GM19324 (cell line): ENCODE measurements around the gene ZMYND10.

ENCODE experiments used
- ATAC-seq: cut with Tn5 transposase; IDR thresholded peaks from one replicate; pipeline ENCODE4 v1.9.1; 2021; ENCODE audit warnings: mild to moderate bottlenecking, moderate library complexity; ENCODE audit not compliant: unreplicated experiment, low FRiP score

ZMYND10 gene

DNA sequence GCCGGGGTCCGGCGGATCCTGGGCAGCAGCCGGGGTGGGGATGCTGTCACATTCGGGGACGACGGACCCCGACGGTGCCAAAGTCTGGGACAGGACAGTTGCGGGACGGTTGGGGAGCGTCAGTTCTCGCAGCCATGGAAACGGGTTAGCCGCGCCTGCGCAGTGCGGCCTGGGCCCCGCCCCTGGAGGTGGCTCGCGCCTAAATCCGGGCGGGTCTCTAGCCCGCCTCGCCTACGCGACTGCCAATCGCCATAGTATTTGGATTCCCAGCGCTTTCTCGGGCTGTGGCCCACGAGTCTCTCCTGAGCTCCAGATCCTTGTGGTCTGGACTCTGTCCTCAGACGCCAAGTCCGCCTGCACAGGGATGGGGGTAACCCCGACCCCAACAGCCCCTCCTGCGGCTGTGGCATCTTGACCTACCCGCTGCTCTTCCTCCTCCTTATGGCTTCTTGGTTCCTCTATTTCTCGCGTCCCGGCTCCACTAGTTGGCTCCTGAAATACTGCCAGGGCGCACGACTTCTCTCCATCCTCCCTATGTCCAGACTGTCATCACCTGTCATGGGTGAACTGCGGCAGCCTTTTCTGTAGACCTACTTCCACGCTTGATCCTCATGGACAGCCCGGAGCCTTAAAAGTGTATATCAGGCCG lies at the start of gene ZMYND10:
TSS of gene ZMYND10 (minus strand) at position 147 of the 649 bp plus-strand sequence. CDS start 153 bp downstream, outside the sequence.
- no peak for ATAC-seq

- no peak for ATAC-seq
Measured at GRCh38 chr3:50393061-50393460, 47.5 kb upstream of the ZMYND10 start.

DNA sequence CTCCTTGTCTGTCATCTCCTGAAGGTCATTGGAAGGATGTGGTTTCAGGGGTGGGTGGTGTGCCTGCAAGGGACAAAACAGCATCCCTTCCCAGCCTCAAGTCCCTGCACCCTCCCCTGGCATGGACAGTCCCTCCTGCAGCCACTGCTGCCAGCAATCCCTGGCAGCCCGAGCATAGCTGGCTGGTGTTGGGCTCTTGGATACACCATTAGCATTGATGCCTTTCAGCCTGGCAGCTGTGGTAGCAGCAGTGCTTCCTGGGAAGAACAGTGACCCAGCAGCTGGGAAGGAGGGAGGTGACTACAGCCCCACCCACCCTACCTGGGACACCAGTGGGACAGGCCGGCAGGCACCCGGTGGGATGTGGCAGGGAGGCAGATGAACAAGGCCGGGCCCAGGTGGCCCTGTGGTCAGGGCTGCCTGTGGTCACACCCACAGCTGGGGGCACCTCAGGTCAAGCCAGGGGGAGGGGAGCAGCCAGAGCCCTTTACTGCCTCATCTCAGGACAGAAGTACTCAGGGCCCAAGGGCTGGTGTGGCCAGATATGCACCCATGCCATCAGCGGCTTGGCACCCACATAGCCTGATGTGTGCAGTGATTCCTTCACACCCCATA lies 46.7 kb upstream of the ZMYND10 start:
- no peak for ATAC-seq

DNA sequence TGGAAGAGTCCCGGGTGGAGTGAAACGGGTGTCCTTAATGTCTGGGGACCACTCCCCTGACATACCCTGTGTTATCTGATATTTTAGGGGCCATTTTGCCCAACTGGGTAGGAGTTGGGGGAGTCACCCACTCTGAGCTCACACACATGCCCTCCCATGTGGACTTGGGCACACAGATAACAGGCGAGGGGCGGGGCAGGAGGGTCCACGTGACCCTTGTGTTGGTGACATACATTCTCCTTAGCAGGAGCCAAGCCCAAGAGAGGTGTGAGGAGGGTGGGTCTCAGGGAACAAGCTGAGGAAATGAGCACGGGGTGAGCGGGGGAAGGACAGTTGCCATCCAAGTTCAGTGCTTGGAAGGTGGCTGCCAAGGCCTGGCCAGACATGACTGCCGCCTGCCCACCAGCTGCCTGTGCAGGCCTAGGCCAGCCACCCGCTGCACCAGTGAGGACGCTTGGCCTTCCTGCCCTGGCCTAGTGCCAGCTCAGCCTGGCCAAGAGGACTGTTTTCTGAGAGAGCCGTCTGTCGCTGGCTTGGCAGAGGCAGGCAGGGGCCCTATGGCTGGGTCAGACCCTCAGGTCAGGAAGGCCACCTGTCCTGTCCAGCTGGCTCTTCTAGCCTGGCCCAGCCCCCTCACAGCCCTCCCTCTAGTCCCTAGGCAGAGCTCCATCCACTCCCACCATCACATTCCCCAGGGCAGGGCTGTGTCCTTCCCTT lies 45.1 kb upstream of the ZMYND10 start:
- no peak for ATAC-seq

DNA sequence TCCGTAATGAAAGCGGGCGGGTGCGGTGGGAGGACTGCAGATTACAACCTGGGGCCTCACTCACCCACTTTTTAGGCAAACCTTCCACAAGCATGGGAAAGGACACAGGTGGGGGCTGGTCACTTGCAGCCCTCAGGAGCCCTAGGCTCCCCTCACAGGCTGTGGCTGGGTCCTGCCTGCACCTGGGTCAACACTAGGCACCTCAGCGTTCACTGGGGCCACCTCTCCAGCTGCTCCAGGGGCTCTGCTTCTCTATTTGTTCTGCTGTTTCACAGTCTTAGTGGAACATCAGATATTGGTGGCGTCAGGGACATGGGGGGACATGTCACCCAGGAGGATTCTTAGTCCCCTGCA lies 43.9 kb upstream of the ZMYND10 start:
- ATAC-seq, result no peak

DNA sequence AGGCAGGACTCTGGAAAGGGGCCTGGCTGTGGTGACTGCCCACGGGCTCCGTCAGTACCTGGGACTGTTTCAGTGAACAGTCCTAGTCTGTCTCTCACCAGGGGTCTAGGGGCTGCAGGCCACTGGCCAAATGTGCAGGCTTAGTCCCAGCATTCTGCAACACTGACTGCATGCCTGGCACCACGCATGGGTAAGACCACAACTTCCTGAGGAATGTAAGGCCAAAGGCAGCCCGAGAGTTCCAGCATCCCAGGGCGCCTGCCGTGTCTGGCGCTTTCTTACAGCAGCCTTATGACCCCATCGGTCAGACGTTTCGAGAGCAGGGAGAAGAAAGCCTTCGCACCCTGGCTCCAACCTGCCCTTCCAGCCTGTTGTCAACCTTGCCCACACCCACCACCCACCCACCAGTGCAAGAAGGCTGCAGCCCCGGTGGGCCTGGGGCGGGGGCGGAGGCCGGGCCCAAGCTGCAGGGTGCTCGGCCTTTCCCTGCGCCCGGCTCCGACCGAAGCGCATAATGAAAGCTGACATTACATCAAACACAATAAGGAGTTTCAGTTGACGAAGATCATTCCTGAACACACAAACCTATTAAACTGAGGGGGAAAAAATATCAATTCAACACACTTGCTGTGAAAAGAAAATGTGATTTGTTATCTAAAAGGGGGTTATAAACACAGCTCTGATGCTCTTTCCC lies 43.3 kb upstream of the ZMYND10 start:
- no peak for ATAC-seq

- no peak for ATAC-seq
Measured at GRCh38 chr3:50388016-50388719, 42.6 kb upstream of the ZMYND10 start.

GRCh38 chr3:50385754-50386153 lies 40.2 kb upstream of the ZMYND10 start:
- no peak for ATAC-seq

GRCh38 chr3:50383750-50384149 lies 38.2 kb upstream of the ZMYND10 start:
- ATAC-seq, result no peak

DNA sequence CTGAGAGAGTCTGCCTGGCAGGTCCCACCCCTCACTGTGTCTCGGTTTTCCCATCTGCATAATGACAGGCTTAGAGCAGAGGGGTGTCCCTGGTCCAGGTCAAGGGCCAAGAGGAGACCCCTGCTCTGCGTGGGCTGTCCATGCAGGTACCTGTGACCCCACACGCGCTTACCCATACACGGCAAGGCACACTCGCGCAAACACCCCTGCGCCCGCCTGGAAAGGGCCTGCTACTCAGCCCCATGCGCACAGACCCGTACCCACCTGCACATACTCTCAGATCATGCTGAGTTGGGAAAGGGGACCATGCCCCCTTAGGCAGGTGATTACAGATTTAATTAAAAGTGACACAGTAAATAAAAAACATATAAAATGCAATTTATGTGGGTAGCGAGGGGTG lies 37.2 kb upstream of the ZMYND10 start:
- ATAC-seq, result no peak

GRCh38 chr3:50381383-50381782 lies 35.9 kb upstream of the ZMYND10 start:
- ATAC-seq, result no peak

DNA sequence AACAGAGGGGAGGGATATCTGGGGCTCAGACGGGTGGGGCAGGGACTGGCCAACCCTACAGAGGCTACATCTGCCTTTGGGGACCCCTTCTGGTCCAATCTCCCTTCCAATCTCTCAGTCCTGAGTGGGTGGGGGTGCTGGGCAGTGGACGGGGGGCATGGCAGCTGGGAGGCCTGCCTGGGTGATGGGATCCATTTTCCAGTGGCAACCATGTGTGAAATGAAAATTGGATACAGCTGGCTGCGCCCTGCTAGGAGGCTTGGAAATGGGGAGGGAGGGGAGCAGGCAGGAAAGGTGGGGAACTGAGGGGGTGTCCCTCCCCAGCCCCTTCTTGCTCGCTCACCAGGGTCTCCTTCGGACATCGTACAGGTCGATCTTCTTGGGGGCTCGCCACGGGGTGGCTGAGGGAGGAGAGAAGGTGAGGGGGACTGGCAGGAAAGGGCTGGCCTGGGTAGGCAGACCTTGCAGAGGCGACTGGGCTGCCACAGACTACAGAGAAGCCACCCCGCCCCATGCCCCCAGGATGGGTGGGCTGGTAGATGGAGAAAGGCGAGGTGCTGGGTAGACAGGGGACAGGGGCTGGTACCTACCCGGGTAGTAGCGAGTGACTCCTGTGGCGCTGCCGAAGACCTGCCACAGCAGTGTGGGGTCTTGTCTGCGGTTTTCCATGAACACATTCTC lies 35.0 kb upstream of the ZMYND10 start:
- ATAC-seq, result no peak

- ATAC-seq, result no peak
Measured at GRCh38 chr3:50378757-50379156, 33.2 kb upstream of the ZMYND10 start.

GRCh38 chr3:50378024-50378423 lies 32.5 kb upstream of the ZMYND10 start:
- ATAC-seq, result no peak

DNA sequence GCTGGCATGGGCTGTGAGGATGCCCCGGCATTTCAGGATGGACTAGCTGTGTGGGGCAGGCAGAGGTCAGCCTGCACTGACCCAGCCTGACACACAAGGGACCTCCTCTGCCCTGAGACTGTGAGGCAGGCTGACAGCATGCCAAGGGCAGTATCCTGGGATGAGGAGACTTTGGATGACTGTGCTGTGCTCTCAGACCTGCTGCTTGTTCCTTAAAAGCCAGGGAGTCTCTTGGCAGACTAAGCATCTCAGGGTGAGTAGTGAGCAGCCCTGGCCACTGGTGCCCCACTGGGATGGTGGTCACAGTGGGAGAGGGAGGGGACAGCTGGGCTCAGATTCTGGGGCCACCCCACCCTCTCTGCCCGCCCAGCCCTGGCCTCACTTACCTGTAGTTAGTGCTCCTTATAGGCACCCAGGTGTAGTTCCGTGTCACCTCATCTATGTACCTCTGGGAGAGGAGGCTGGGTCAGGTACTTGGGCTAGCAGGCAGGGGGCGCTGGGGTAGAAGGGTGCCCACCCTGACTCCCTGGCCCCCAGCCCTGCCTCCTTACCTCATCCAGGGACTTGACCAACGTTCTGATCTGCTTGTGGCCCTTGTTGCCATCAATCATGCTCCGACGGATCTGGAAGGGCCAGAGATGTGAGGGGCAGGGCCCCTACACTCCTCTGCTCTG lies 29.9 kb upstream of the ZMYND10 start:
- ATAC-seq, result no peak

- ATAC-seq, result no peak
Measured at GRCh38 chr3:50374363-50375257, 29.1 kb upstream of the ZMYND10 start.

- ATAC-seq, result no peak
Measured at GRCh38 chr3:50373146-50374051, 27.9 kb upstream of the ZMYND10 start.

DNA sequence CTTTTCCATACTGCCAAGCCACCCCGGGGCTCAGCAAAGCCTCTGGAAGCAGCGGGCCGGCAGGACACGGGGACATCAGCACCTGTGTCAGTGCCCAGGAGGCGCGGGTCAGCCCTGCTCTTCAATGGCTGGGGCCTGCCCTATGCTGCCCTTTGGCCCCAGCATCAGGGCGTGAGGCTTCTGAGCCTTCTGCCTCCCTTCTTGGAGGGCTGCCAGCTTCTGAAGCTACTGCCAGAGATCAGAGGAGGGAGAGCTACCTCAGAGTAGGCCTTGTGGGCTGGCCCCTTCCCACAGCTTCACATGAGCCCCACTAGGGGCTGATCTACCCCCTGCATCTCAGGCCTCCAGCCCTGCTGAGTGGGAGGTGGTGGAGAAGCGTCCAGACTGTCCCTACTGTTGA lies 26.8 kb upstream of the ZMYND10 start:
- no peak for ATAC-seq
